Effector memory CD4-positive, alpha-beta T cell (primary cell): ENCODE results near the gene EMX1.

ENCODE experiments used
- DNase-seq, 3 donors: peaks; one replicate each; pipeline ENCODE4 v3.0.0-alpha.2; 2020
- H3K27ac ChIP-seq: 2 replicates; pipeline ENCODE4 v1.7.0; 2013; ENCODE audit warnings: mild to moderate bottlenecking, low read length, moderate library complexity; ENCODE audit not compliant: insufficient read depth, poor library complexity, severe bottlenecking
- H3K27me3 ChIP-seq: replicated peaks from 2 replicates; pipeline ENCODE4 v1.7.0; 2013; ENCODE audit warnings: mild to moderate bottlenecking, low read length; ENCODE audit not compliant: insufficient read depth, control insufficient read depth, poor library complexity, severe bottlenecking
- H3K36me3 ChIP-seq: 2 replicates; pipeline ENCODE4 v1.7.0; 2013; ENCODE audit warnings: mild to moderate bottlenecking, low read length, moderate library complexity; ENCODE audit not compliant: control insufficient read depth, insufficient read depth
- H3K4me1 ChIP-seq: 2 replicates; pipeline ENCODE4 v1.7.0; 2013; ENCODE audit warnings: low read length, mild to moderate bottlenecking; ENCODE audit not compliant: control insufficient read depth, insufficient read depth, poor library complexity, severe bottlenecking
- H3K4me3 ChIP-seq: 2 replicates; pipeline ENCODE4 v1.7.0; 2013; ENCODE audit warnings: low read length, low read depth, mild to moderate bottlenecking; ENCODE audit not compliant: insufficient read depth, poor library complexity, severe bottlenecking
- H3K9me3 ChIP-seq: 2 replicates; pipeline ENCODE4 v1.7.0; 2013; ENCODE audit warnings: mild to moderate bottlenecking, low read length, moderate library complexity; ENCODE audit not compliant: control insufficient read depth

EMX1 gene

DNA sequence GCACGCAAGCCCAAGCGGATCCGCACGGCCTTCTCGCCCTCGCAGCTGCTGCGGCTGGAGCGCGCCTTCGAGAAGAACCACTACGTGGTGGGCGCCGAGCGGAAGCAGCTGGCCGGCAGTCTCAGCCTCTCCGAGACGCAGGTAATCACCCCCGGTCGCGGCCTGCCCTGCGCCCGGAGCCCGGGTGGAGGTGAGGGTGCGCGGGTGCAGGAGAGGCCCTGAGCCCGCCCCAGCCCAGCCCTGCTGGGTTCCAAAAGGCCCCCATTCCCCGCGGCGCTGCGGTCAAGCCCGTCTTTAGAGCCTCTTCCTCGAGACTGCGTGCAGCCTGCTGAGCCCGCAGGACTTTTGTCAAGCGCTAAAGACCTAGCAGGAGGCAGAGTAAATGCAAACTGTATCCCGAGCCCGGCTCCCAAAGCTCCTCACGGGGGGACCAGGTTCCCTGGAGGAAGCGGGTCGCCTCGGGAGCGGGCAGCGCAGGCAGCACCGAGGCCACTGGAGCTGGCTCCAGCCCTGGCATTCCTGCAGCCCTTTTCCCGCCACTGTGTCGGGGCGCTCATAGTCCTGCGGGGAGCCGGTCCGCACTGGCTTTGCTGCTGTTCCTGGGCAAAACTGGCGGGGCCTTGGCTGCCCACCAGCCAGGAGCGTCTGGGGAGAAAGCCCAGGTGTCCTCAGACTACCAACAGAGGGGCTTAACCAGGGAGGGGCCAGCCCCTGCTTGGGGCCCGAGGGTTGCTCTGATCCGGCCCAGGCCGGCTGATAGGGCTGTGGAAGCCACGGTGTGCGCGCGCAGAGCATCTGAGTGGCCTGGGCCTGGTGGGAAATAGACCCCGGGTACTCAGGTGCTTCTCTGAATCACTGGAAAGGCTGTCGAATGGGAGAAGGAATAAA, 7.3 kb downstream of the EMX1 start:
- DNase-seq = no peak
- Histone ChIP-seq H3K9me3 (no peaks in the 10 kb centered on the region), H3K27me3 (peaks cover 63% of the 10 kb centered on the region), H3K4me1 (peaks cover 23% of the 10 kb centered on the region), H3K36me3 (no peaks in the 10 kb centered on the region), H3K27ac (no peak overlapping the region), H3K4me3 (no peak overlapping the region)

DNA sequence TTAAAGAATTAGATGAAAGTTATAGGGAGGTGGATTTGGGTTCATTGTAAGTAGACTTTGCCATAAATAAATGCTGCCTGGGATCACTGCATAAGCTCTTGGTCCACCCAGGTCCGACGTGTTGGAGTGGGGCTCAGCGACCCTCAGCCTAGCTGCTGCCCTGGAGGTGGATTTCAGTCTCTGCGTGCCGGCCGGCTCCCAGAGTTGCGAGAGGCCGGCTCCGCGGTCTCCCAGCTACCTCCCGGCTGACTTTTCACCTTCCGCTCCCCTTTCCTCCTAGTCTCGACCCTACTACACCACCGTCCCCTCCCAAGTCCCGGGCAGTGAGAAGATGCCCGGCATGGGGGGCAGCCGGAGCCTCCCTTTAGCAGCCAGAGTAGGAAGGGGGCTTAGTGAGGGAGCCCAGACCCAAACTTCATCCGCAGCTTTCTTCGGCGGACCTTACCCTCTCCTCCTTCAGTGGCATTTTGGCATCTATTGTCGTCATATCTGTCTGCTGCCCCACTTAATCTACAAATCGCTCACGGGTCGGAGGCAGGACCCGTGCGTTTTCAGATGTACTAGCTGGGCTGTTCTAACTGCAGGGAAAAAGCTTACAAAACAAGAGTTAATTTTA, 8.1 kb downstream of the EMX1 start:
- Histone ChIP-seq H3K4me3 (no peak overlapping the region), H3K27ac (no peak overlapping the region), H3K36me3 (no peaks in the 10 kb centered on the region), H3K9me3 (no peaks in the 10 kb centered on the region), H3K4me1 (peaks cover 15% of the 10 kb centered on the region), H3K27me3 (peaks cover 58% of the 10 kb centered on the region)
- no peak for DNase-seq

DNA sequence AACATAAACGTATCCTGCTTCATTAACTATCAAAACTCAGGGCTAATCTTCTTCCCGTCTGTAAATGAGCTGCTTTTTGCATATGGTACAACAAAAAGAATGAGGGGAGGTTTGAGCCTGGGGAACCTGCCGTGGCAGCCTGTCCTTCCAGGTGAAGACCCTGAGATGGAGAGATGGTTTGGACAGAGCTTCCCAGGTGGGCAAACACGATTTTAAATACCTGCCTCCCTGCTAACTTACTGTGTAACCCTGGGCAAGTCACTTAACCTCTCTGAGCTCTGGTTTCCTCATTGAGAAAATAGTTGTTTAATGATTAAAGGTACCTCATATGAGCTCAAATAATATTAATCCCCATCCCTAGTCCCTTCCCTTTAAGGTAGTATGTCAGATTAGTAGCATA, 9.0 kb downstream of the EMX1 start:
- DNase-seq = no peak
- no peaks in the 10 kb centered on the region for H3K36me3 ChIP-seq
- peaks cover 49% of the 10 kb centered on the region for H3K27me3 ChIP-seq
- H3K4me3 ChIP-seq = no peak overlapping the region
- no peak overlapping the region for H3K27ac ChIP-seq
- H3K9me3 ChIP-seq = no peaks in the 10 kb centered on the region
- peaks cover 12% of the 10 kb centered on the region for H3K4me1 ChIP-seq

DNA sequence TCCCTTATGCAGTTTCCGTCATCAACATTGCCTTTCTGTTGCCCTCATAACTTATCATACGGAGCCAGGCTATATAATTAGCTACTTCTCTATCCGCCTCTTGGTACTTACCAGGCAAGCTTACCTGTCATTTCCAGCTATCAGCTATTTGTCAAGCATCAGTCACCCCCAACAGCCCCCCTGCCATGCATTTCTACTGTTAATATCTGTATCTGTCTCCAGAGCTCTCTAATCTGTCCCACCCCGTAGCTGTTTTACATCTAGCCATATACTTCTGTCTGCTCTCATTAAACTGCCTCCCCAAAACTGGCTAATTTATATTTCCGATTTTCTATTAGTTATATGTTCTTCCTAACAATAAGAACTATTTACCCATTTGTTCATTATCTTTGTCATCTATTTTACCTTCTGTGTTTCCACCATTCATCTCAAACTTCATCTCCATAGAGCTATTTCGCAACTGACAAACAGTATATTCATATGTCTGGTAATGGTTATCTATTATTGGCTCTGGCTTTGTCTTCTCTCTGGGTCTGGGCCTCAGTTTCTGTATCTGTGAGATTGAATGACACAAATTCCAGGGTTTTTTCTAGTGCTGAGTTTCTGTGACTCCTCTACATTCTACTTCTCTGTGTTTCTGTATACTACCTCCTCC, 9.6 kb downstream of the EMX1 start:
- no peak for DNase-seq
- H3K27ac ChIP-seq = no peak overlapping the region
- H3K27me3 ChIP-seq = peaks cover 45% of the 10 kb centered on the region
- no peak overlapping the region for H3K4me3 ChIP-seq
- peaks cover 12% of the 10 kb centered on the region for H3K4me1 ChIP-seq
- no peaks in the 10 kb centered on the region for H3K9me3 ChIP-seq
- no peaks in the 10 kb centered on the region for H3K36me3 ChIP-seq

DNA sequence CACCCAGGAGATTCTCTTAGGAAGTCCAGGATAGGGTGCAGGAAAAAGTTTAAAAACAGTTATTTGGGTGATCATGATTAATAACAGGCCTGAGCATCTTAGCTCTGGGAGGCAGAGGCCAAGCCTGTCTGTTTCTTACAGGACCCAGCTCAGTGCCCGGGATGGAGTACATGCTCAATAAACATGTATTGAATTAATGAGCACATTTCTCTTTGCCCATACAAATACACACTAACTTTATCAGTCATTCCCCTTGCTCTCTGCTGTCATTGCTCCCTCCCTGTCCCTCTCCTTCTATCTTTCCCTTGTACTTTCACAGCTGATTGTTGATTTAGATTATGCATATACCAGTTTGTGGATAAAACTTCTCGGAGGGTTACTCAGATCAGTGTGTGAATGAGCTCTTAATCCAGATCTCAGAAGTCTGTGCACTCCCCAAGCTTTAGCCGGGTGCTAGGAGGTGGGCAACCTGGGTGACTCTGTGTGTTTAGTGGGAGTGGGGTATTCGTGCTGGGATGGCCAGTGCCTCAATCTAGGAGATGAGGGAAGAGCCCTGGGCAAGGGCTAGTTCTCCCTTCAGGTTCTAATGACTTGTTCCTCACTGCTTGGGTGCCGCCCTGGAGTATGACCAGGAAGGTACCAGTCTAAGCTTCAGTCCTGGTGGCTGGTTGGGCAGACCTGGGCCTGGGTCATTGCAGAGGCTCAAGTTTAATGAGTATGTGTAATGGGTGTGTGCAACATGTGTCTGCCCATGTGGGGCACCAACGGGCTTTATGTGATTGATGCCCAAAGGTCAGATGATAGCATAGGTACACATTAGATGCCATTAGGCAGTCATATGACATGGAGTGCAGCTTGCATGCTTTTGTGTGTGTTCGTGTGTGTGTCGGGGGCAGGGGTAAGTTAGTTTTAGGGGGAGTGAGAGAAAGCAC, 10.6 kb downstream of the EMX1 start:
- H3K27ac ChIP-seq = no peak overlapping the region
- peaks cover 12% of the 10 kb centered on the region for H3K4me1 ChIP-seq
- no peak overlapping the region for H3K4me3 ChIP-seq
- H3K9me3 ChIP-seq = no peaks in the 10 kb centered on the region
- DNase-seq = no peak
- no peaks in the 10 kb centered on the region for H3K36me3 ChIP-seq
- H3K27me3 ChIP-seq = peaks cover 42% of the 10 kb centered on the region

- DNase-seq = no peak
- Histone ChIP-seq H3K36me3 (no peaks in the 10 kb centered on the region), H3K27me3 (peaks cover 40% of the 10 kb centered on the region), H3K9me3 (no peaks in the 10 kb centered on the region), H3K4me1 (peaks cover 9% of the 10 kb centered on the region), H3K27ac (no peak overlapping the region), H3K4me3 (no peak overlapping the region)
Observed at GRCh38 chr2:72929010-72929409, 11.7 kb downstream of the EMX1 start.

- H3K9me3 ChIP-seq = no peaks in the 10 kb centered on the region
- H3K36me3 ChIP-seq = no peaks in the 10 kb centered on the region
- H3K4me1 ChIP-seq = no peaks in the 10 kb centered on the region
- H3K27ac ChIP-seq = no peak overlapping the region
- no peak for DNase-seq
- no peak overlapping the region for H3K4me3 ChIP-seq
- H3K27me3 ChIP-seq = peaks cover 23% of the 10 kb centered on the region
Observed at GRCh38 chr2:72931280-72931910, 14.1 kb downstream of the EMX1 start.

- Histone ChIP-seq H3K36me3 (no peaks in the 10 kb centered on the region), H3K4me1 (no peaks in the 10 kb centered on the region), H3K27me3 (peaks cover 15% of the 10 kb centered on the region), H3K4me3 (no peak overlapping the region), H3K27ac (no peak overlapping the region), H3K9me3 (no peaks in the 10 kb centered on the region)
- DNase-seq = no peak
Observed at GRCh38 chr2:72932045-72932740, 14.9 kb downstream of the EMX1 start.

DNA sequence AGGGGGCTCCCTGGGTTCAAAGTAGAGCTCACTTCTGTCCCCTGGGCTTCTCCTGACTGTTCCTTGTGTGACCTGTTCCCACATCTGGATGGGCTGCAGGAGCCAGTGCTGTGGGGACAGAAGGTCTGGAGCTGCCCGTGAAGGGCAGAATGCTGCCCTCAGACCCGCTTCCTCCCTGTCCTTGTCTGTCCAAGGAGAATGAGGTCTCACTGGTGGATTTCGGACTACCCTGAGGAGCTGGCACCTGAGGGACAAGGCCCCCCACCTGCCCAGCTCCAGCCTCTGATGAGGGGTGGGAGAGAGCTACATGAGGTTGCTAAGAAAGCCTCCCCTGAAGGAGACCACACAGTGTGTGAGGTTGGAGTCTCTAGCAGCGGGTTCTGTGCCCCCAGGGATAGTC, 15.5 kb downstream of the EMX1 start:
- Histone ChIP-seq H3K4me1 (no peaks in the 10 kb centered on the region), H3K27ac (no peak overlapping the region), H3K36me3 (no peaks in the 10 kb centered on the region), H3K4me3 (no peak overlapping the region), H3K27me3 (peaks cover 9% of the 10 kb centered on the region), H3K9me3 (no peaks in the 10 kb centered on the region)
- DNase-seq = no peak
